Smooth muscle cell of the brain vasculature (primary cell): ENCODE measurements around the gene LRRTM3.

Experiments used
- DNase-seq: peaks from one replicate; pipeline ENCODE4 v3.0.0-alpha.2; 2012; ENCODE audit warnings: low read depth, low spot score

Gene LRRTM3

GRCh38 chr10:67022099-67022498 lies 96.3 kb downstream of the LRRTM3 start:
- DNase-seq = no peak

DNA sequence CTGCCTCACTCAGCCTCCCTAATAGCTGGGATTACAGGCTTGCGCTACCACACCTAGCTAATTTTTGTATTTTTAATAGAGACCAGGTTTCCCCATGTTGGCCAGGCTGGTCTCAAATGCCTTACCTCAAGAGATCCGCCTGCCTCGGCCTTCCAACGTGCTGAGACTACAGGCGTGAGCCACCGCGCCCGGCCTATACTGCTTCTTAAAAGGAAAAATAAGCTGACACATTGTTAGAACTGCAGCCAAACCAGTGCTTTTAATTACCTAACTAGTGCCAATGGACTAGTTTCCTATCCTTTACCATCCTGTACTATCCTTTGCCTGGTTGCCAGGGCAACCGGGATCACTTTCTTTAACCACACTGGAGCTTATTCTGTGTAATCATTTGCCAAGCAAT lies 108.0 kb downstream of the LRRTM3 start:
- no peak for DNase-seq

DNA sequence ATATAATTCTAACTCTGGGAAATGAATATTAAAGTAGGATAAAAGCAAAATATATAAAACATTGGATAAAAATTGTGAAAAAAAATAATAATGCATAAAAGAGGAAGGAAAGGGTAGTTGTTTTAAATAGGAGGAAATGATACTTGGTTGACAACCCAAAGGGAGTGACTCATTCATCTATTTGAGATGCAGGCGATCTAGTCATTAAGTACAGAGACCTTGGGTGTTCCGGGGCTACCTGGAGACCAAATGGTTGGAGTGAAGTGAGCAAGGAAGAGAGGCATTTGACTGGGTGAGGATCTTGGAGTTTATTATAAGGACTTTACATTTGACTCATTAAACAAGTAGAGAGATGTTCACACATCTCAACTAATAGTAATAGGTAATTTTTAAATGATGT lies 111.0 kb downstream of the LRRTM3 start:
- no peak for DNase-seq

- DNase-seq = no peak
Measured at GRCh38 chr10:67043041-67043440, 117.2 kb downstream of the LRRTM3 start.

DNA sequence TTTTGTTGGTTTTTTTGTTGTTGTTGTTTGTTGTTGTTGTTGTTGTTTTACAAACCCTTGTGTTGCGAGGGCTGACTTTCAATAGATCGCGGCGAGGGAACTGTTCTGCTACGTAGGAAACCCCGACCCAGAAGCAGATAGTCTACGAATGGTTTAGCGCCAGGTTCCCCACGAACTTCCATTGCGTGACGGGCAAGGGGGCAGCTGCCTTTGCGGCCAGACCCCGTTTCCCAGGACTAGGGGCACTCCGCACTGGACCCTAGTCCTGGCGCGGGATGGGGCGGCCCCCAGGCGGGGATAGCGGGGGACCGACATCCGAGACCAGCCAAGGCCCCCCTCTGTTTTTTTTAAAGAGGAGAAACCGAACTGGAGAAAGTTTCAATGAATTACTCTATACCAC lies 119.6 kb downstream of the LRRTM3 start:
- no peak for DNase-seq

- DNase-seq = no peak
Measured at GRCh38 chr10:67046507-67046906, 120.7 kb downstream of the LRRTM3 start.

DNA sequence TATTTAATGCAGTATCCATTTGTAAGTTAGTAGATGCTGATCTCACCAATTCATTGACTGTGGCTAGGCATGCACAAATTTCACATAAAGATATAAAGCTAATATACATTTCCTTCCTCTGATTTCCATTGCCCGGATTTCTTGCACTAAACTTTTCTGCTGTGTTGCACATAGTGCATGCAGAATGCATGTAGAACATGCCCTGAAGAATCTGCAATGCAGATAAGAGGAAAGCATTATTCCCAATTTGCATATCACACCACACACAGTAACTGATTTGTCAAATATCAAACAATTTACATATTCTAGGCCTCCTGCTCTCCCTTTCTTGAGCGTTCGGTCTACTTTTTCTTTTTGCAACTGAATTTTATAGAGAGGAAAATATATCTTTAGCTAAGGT lies 124.2 kb downstream of the LRRTM3 start:
- DNase-seq = no peak

- DNase-seq = no peak
Measured at GRCh38 chr10:67050415-67050814, 124.6 kb downstream of the LRRTM3 start.

DNA sequence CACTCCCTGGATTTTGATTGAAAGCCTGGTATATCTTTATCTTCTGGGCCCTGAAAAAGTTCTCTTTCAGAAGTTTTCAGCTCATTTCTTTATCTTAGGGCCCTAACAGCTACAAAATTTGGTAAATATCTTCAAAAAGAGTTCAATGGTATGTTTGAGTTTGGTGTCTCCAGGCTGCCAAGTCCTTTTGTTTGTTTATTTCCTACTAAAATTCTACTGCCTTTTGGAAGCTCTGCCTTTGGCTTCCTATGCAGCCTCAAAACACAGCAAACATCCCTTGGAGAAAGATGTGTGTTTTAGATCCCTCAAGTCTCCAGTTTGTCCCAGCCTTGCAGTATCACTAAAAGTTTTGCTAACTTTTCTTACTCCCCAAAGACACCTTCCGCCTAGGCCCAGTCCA lies 146.8 kb downstream of the LRRTM3 start:
- DNase-seq = no peak

- no peak for DNase-seq
Measured at GRCh38 chr10:67075491-67075971, 149.7 kb downstream of the LRRTM3 start.

GRCh38 chr10:67076144-67076543 lies 150.3 kb downstream of the LRRTM3 start:
- no peak for DNase-seq

GRCh38 chr10:67077376-67077775 lies 151.5 kb downstream of the LRRTM3 start:
- DNase-seq = no peak

DNA sequence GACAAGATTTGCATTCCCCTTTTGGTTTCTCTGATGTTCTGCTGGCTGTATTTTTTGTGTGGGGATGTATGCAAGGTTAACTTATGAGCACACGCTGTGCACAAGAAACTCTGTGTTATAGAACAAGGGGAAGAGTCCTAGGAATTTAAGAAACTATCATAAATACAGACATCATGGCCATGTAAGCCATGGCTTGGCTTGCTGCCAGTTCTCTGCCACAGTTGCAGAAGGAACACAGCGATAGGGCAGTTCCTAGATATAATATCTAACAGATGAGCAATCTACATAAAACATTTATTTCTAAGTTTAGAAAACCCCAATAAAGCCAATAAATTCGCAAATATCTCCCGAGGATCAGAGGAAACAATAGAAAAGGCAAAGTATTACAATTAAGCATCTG lies 153.3 kb downstream of the LRRTM3 start:
- DNase-seq = no peak

GRCh38 chr10:67086327-67087134 lies 160.7 kb downstream of the LRRTM3 start:
- no peak for DNase-seq

DNA sequence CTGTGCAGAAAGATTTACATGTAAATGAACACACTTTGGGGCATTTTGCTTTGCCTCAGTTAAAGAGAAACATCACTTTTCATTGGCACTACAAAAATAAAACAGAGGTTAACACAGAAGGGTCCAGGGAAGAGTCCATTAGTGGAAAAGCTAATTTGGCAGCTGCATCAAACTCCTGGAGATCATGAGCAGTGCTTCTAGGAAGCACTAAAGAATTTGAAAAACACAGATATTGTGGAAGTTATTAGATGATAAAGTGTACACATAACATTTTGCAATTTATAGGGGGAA lies 161.2 kb downstream of the LRRTM3 start:
- DNase-seq = no peak

DNA sequence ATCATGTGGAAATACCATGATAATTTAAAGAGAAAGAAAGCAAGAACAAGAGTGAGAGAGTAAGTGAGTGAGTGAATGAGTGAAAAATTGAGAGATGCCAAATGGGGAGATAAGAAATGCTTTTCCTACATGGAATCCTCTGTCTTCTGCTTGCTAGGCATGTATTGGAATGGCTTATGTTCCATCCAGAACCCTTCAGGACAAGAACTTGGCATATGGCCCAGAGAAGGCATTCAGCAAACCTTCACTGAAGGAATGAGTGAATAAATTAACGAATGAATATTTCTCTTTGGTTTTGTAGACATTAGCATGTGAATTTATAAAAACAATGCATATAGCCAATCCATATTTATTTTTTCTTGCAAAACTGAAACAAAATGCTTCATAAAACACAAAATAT lies 162.2 kb downstream of the LRRTM3 start:
- no peak for DNase-seq

GRCh38 chr10:67095531-67095930 lies 169.7 kb downstream of the LRRTM3 start:
- DNase-seq = no peak

DNA sequence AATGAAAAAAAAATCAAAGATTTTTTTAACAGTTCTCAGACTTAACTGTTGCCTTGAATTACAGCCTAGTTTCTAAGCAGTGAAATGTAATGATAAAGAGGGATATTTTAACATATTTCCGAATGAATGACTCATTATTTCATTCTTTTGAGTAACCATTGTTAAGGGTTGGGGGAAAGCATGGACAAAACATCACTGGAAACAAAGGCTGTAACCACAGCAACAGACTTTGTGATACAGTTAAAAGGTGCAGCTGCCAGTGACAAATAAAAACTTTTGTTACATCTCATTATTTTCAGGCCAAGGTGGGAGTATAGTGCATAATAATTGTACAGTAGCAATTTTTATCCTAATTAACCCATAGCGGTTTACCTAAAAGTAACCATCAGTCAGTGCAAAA lies 172.6 kb downstream of the LRRTM3 start:
- DNase-seq = no peak

- DNase-seq = no peak
Measured at GRCh38 chr10:67100951-67101350, 175.1 kb downstream of the LRRTM3 start.

- DNase-seq = no peak
Measured at GRCh38 chr10:67107670-67108069, 181.8 kb downstream of the LRRTM3 start.

- no peak for DNase-seq
Measured at GRCh38 chr10:67110286-67110685, 184.4 kb downstream of the LRRTM3 start.

GRCh38 chr10:67112765-67113164 lies 186.9 kb downstream of the LRRTM3 start:
- DNase-seq = no peak

DNA sequence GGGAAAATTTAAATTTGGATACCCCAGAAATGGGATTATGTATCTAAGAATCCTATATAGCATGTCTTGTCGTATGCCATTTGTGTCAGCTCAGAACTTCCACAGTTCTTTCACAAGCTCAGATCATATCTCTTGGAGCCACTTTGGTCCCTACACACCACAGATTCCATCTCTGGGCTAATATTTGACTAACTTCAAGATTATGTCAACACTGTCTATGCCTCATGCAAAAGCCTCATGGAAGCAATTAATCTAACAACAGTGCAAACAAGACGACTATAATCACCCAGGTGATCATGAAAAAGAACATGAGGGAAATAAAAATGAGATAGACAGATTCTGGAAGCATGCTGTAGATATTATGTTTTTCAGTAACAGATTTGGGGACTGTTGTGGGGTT lies 189.1 kb downstream of the LRRTM3 start:
- no peak for DNase-seq

DNA sequence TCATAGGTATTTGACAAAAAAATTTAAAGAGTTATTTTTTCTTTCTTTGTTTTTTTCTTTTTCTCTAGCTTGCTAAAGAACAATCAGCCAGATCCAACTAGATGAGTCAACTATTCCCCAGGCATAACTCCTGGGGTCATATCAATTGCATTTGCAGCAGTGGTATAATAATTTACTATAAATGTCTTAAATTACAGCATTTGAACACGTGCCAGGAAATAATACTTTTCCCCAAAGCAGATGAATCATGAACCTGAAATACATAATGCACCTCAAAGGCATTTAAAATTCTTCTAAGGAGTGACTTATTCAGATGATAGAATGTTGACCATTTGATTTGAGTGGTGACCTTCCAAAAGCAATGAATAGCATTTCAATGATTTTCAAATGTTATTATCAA lies 190.1 kb downstream of the LRRTM3 start:
- no peak for DNase-seq
